ENCODE data around the gene MYH6. TPM values are rescaled to one million over a fixed set of nuclear protein-coding genes. Genes with fewer than 3 reads are reported as not detected.

Gene MYH6
- total and polyA plus RNA-seq, 4 donors, result 0.05 to 0.17 (median 0.06) TPM; not detected in 1

GRCh38 chr14:23384364-23385080 is 23.6 kb downstream of the MYH6 start:
- H3K4me3 ChIP-seq (ENCODE audit: low read depth in 1 of 3, low read length in 3 of 3), result no peak overlapping the region
- no peaks in the 10 kb centered on the region for H3K9me3 ChIP-seq (ENCODE audit: control insufficient read depth in 4 of 4, low read length in 3 of 4)
- WGBS, result 88% methylated on average over 29 of the region's 29 CpGs
- H3K27me3 ChIP-seq (ENCODE audit: control insufficient read depth in 4 of 4, insufficient read depth in 4 of 4, low read length in 3 of 4), result no peaks in the 10 kb centered on the region
- H3K9ac ChIP-seq (ENCODE audit: low read depth in 1 of 2, low read length in 2 of 2), result no peak overlapping the region
- no peak for DNase-seq (ENCODE audit: low spot score)
- TF ChIP-seq REST (IDR thresholded peaks at IDR 0.05) (no peak), CTCF (IDR thresholded peaks at IDR 0.05; ENCODE audit: low read depth, low read length, missing input control) (no peak), MAX (IDR thresholded peaks at IDR 0.05) (no peak), NR2F2 (IDR thresholded peaks at IDR 0.05) (no peak), HNF4G (IDR thresholded peaks at IDR 0.05) (no peak)
- H3K36me3 ChIP-seq (ENCODE audit: control insufficient read depth in 4 of 4, insufficient read depth in 3 of 4, low read depth in 1 of 4, low read length in 3 of 4), result no peaks in the 10 kb centered on the region
- H3K27ac ChIP-seq (ENCODE audit: low read depth in 1 of 2, low read length in 2 of 2), result no peak overlapping the region
- no peaks in the 10 kb centered on the region for H3K4me1 ChIP-seq (ENCODE audit: control insufficient read depth in 4 of 4, insufficient read depth in 4 of 4, low read length in 3 of 4)

- H3K9me3 ChIP-seq (ENCODE audit: control insufficient read depth in 4 of 4, low read length in 3 of 4), result no peaks in the 10 kb centered on the region
Measured at GRCh38 chr14:23382731-23383440, 25.2 kb downstream of the MYH6 start.

GRCh38 chr14:23382276-23382675 is 25.8 kb downstream of the MYH6 start:
- H3K9me3 ChIP-seq (ENCODE audit: control insufficient read depth in 4 of 4, low read length in 3 of 4), result no peaks in the 10 kb centered on the region
- H3K4me3 ChIP-seq (ENCODE audit: low read depth in 1 of 3, low read length in 3 of 3), result no peak overlapping the region
- 87% methylated on average over 6 of the region's 6 CpGs for WGBS
- no peaks in the 10 kb centered on the region for H3K36me3 ChIP-seq (ENCODE audit: control insufficient read depth in 4 of 4, insufficient read depth in 3 of 4, low read depth in 1 of 4, low read length in 3 of 4)
- no peaks in the 10 kb centered on the region for H3K27me3 ChIP-seq (ENCODE audit: control insufficient read depth in 4 of 4, insufficient read depth in 4 of 4, low read length in 3 of 4)
- no peak overlapping the region for H3K27ac ChIP-seq (ENCODE audit: low read depth in 1 of 2, low read length in 2 of 2)
- H3K4me1 ChIP-seq (ENCODE audit: control insufficient read depth in 4 of 4, insufficient read depth in 4 of 4, low read length in 3 of 4), result no peaks in the 10 kb centered on the region
- TF ChIP-seq EGR1 (IDR thresholded peaks at IDR 0.05; ENCODE audit: low read depth in 2 of 2), result no peak
- no peak for DNase-seq (ENCODE audit: low spot score)
- no peak overlapping the region for H3K9ac ChIP-seq (ENCODE audit: low read depth in 1 of 2, low read length in 2 of 2)

More at GRCh38 chr14:23382731-23383440, 25.2 kb downstream of the MYH6 start:
- DNase-seq (ENCODE audit: low spot score), result no peak
- 73% methylated on average over 10 of the region's 10 CpGs for WGBS
- TF ChIP-seq YY1 (IDR thresholded peaks at IDR 0.05) (no peak), TAF1 (conservative IDR thresholded peaks at IDR 0.05) (no peak), SP1 (IDR thresholded peaks at IDR 0.05) (no peak), FOXA1 (IDR thresholded peaks at IDR 0.05) (no peak), RAD21 (IDR thresholded peaks at IDR 0.05) (no peak), HNF4A (conservative IDR thresholded peaks at IDR 0.05) (no peak), GABPA (IDR thresholded peaks at IDR 0.05 in 1 of 2, conservative IDR thresholded peaks at IDR 0.05 in 1 of 2) (no peak)
- Histone ChIP-seq H3K27me3 (ENCODE audit: control insufficient read depth in 4 of 4, insufficient read depth in 4 of 4, low read length in 3 of 4) (no peaks in the 10 kb centered on the region), H3K27ac (ENCODE audit: low read depth in 1 of 2, low read length in 2 of 2) (no peak overlapping the region), H3K36me3 (ENCODE audit: control insufficient read depth in 4 of 4, insufficient read depth in 3 of 4, low read depth in 1 of 4, low read length in 3 of 4) (no peaks in the 10 kb centered on the region), H3K9ac (ENCODE audit: low read depth in 1 of 2, low read length in 2 of 2) (no peak overlapping the region), H3K4me3 (ENCODE audit: low read depth in 1 of 3, low read length in 3 of 3) (no peak overlapping the region), H3K4me1 (ENCODE audit: control insufficient read depth in 4 of 4, insufficient read depth in 4 of 4, low read length in 3 of 4) (no peaks in the 10 kb centered on the region)

All from liver (tissue), 9 donors.